ENCODE measurements around the gene PTPRE. TPM values are rescaled to one million over a fixed set of nuclear protein-coding genes. Genes with fewer than 3 reads are reported as not detected.

PTPRE gene
- total RNA-seq, 2 donors from 2014 or later, result 23.7 to 31.3 TPM

DNA sequence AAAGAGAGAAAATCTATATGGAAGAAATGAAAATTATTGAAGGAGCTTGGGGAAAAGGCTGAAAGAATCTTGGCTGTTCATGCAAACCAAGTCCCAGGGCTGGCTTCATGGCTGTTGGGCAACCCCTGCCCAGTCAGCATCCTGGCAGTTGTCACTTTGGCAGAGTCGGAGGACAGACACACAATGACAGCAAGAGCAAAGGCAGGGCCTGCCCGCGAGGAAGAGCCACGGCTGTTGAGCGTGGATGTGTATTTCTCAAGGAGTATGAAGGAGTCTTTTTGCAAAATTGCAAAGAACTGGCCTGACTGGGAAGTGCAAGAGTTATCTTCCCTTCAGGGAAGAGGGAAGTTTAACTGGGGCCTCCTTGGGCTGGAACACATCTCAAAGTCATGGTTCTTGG, 11.7 kb downstream of the PTPRE start:
- DNase-seq (no peak), ATAC-seq (replicated peaks in 1 of 2) (no peak)
- H3K9me3 Mint-ChIP-seq, result peaks cover 0 to 2% of the 10 kb centered on the region in 2 donors
- no peak overlapping the region for H3K27ac Mint-ChIP-seq
- H3K27me3 Mint-ChIP-seq (ENCODE audit: low read depth), result no peaks in the 10 kb centered on the region
- peaks cover 0 to 2% of the 10 kb centered on the region in 2 donors for H3K36me3 Mint-ChIP-seq (ENCODE audit: insufficient read depth in 2 of 2)
- no peak overlapping the region for H3K4me3 Mint-ChIP-seq
- no peaks in the 10 kb centered on the region for H3K4me1 Mint-ChIP-seq (ENCODE audit: low read depth)

DNA sequence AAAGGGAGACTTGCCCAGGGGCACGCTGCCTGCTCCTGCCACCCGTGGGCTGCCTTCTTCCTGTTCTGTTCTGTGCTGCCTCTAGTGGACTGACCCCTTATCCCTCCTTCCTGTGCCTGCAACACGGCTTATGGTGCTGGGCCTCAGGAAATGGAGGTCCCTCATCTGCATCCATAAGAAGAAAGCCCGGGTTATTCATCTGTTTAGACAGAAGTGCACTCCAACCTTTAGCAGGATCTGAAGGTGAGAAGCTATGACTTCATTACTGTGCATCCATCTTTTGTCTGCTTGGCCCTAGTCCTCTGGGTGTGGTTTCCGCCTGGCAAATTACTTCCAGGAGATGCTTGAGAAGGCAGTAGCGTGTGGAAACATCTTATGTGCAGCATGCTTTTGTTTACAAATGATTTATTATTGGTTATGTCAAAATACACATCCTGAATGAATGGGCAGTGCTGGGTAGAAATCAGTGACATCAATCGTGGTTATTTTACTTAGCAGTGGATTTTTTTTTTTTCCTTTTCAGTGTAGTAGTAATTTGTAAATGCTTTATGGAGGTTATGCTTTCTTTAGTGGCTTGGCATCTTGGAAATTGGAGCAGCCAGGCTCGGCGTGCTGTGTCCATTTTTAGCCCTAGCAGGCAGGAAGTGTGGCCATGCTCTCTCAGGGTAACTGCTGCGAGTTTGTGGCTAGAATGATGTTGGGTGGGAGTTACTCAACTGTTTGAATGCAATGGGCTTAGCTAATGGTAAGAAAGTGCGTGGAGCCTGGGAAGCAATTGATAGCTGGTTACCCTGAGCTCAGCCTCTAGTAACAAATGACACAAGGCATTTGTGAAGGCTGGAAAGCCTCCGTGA, 12.7 kb downstream of the PTPRE start:
- H3K27ac Mint-ChIP-seq, result no peak overlapping the region
- peaks cover 0 to 2% of the 10 kb centered on the region in 2 donors for H3K9me3 Mint-ChIP-seq
- H3K4me3 Mint-ChIP-seq, result no peak overlapping the region
- ATAC-seq (replicated peaks in 1 of 2) (no peak), DNase-seq (no peak)
- no peaks in the 10 kb centered on the region for H3K27me3 Mint-ChIP-seq (ENCODE audit: low read depth)
- peaks cover 0 to 2% of the 10 kb centered on the region in 2 donors for H3K36me3 Mint-ChIP-seq (ENCODE audit: insufficient read depth in 2 of 2)
- no peaks in the 10 kb centered on the region for H3K4me1 Mint-ChIP-seq (ENCODE audit: low read depth)

GRCh38 chr10:127920306-127921074, 13.6 kb downstream of the PTPRE start:
- H3K36me3 Mint-ChIP-seq (ENCODE audit: insufficient read depth in 2 of 2), result peaks cover 0 to 2% of the 10 kb centered on the region in 2 donors
- ATAC-seq (replicated peaks in 1 of 2), result no peak
- H3K4me1 Mint-ChIP-seq (ENCODE audit: low read depth), result no peaks in the 10 kb centered on the region

GRCh38 chr10:127921075-127921752, 14.3 kb downstream of the PTPRE start:
- H3K27ac Mint-ChIP-seq, result no peak overlapping the region
- H3K4me3 Mint-ChIP-seq, result no peak overlapping the region
- no peak for DNase-seq

More at GRCh38 chr10:127920306-127921074, 13.6 kb downstream of the PTPRE start:
- DNase-seq, result no peak
- Mint-ChIP-seq H3K27me3 (ENCODE audit: low read depth) (no peaks in the 10 kb centered on the region), H3K4me3 (no peak overlapping the region), H3K27ac (no peak overlapping the region), H3K9me3 (peaks cover 0 to 2% of the 10 kb centered on the region in 2 donors)

GRCh38 chr10:127921753-127922145, 14.8 kb downstream of the PTPRE start:
- H3K27me3 Mint-ChIP-seq (ENCODE audit: low read depth), result no peaks in the 10 kb centered on the region
- DNase-seq, result no peak
- H3K36me3 Mint-ChIP-seq (ENCODE audit: insufficient read depth in 2 of 2), result no peaks in the 10 kb centered on the region
- no peak overlapping the region for H3K27ac Mint-ChIP-seq
- ATAC-seq (replicated peaks in 1 of 2), result no peak
- no peak overlapping the region for H3K4me3 Mint-ChIP-seq
- no peaks in the 10 kb centered on the region for H3K9me3 Mint-ChIP-seq
- no peaks in the 10 kb centered on the region for H3K4me1 Mint-ChIP-seq (ENCODE audit: low read depth)

More at GRCh38 chr10:127921075-127921752, 14.3 kb downstream of the PTPRE start:
- Mint-ChIP-seq H3K36me3 (ENCODE audit: insufficient read depth in 2 of 2) (no peaks in the 10 kb centered on the region), H3K27me3 (ENCODE audit: low read depth) (no peaks in the 10 kb centered on the region), H3K4me1 (ENCODE audit: low read depth) (no peaks in the 10 kb centered on the region), H3K9me3 (peaks cover 0 to 1% of the 10 kb centered on the region in 2 donors)
- no peak for ATAC-seq (replicated peaks in 1 of 2)

DNA sequence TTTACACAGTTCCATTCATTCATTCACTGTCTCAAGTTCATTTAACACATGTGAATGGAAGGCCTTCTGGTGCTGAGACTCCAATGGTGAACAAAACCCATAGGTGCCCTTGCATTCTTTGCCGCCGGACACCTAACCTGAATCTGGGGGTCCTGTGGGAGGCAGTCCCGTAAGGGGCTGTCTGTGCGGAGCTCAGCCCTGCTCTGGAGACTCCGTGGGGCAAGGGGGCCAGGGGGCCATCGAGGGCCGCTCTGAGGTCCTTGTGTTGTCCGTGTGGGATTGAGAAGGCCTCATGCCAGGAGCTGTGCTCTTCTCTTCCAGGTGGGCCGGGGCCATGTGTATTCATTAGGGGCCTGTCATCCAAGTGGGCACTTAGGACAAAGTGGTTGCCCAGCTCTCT, 15.3 kb downstream of the PTPRE start:
- no peak for DNase-seq
- Mint-ChIP-seq H3K27ac (no peak overlapping the region), H3K36me3 (ENCODE audit: insufficient read depth in 2 of 2) (no peaks in the 10 kb centered on the region), H3K4me1 (ENCODE audit: low read depth) (no peaks in the 10 kb centered on the region), H3K4me3 (no peak overlapping the region), H3K9me3 (no peaks in the 10 kb centered on the region), H3K27me3 (ENCODE audit: low read depth) (no peaks in the 10 kb centered on the region)
- no peak for ATAC-seq (replicated peaks in 1 of 2)

- H3K27me3 Mint-ChIP-seq (ENCODE audit: low read depth), result no peaks in the 10 kb centered on the region
- no peaks in the 10 kb centered on the region for H3K9me3 Mint-ChIP-seq
- DNase-seq (no peak), ATAC-seq (replicated peaks in 1 of 2) (no peak)
- H3K4me1 Mint-ChIP-seq (ENCODE audit: low read depth), result no peaks in the 10 kb centered on the region
- no peak overlapping the region for H3K27ac Mint-ChIP-seq
- no peaks in the 10 kb centered on the region for H3K36me3 Mint-ChIP-seq (ENCODE audit: insufficient read depth in 2 of 2)
- no peak overlapping the region for H3K4me3 Mint-ChIP-seq
Observed at GRCh38 chr10:127922675-127923366, 15.9 kb downstream of the PTPRE start.

- Mint-ChIP-seq H3K4me3 (no peak overlapping the region), H3K27me3 (ENCODE audit: low read depth) (no peaks in the 10 kb centered on the region), H3K36me3 (ENCODE audit: insufficient read depth in 2 of 2) (no peaks in the 10 kb centered on the region), H3K4me1 (ENCODE audit: low read depth) (no peaks in the 10 kb centered on the region), H3K9me3 (no peaks in the 10 kb centered on the region), H3K27ac (no peak overlapping the region)
- ATAC-seq (replicated peaks in 1 of 2) (no peak), DNase-seq (no peak)
Observed at GRCh38 chr10:127923646-127924045, 16.7 kb downstream of the PTPRE start.

GRCh38 chr10:127925471-127926207, 18.7 kb downstream of the PTPRE start:
- Mint-ChIP-seq H3K36me3 (ENCODE audit: insufficient read depth in 2 of 2) (no peaks in the 10 kb centered on the region), H3K4me1 (ENCODE audit: low read depth) (no peaks in the 10 kb centered on the region), H3K27ac (no peak overlapping the region), H3K4me3 (no peak overlapping the region), H3K9me3 (no peaks in the 10 kb centered on the region), H3K27me3 (ENCODE audit: low read depth) (no peaks in the 10 kb centered on the region)
- ATAC-seq (replicated peaks in 1 of 2) (no peak), DNase-seq (no peak)

DNA sequence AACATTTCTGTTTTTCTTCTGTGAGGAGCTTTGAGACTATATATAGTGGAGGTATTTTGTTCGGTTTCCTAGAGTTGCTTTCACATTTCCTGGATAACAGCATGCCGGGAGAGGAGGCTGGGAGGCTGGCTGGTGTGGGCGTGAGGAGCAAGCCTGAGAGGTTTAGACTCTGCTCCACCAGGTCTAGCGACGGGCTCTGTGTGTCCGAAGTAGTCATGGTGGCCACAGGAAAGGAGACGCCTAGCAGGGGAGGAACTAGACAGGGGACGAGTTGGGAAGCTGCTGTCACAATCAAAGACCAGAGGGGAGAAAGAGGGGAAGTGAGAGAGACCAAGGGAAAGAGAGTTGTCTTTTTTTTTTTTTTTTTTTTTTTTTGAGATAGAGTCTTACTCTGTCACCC, 19.6 kb downstream of the PTPRE start:
- no peak for DNase-seq
- Mint-ChIP-seq H3K27ac (no peak overlapping the region), H3K9me3 (no peaks in the 10 kb centered on the region), H3K4me3 (no peak overlapping the region), H3K36me3 (ENCODE audit: insufficient read depth in 2 of 2) (no peaks in the 10 kb centered on the region), H3K27me3 (ENCODE audit: low read depth) (no peaks in the 10 kb centered on the region), H3K4me1 (ENCODE audit: low read depth) (no peaks in the 10 kb centered on the region)
- ATAC-seq (replicated peaks in 1 of 2), result no peak

DNA sequence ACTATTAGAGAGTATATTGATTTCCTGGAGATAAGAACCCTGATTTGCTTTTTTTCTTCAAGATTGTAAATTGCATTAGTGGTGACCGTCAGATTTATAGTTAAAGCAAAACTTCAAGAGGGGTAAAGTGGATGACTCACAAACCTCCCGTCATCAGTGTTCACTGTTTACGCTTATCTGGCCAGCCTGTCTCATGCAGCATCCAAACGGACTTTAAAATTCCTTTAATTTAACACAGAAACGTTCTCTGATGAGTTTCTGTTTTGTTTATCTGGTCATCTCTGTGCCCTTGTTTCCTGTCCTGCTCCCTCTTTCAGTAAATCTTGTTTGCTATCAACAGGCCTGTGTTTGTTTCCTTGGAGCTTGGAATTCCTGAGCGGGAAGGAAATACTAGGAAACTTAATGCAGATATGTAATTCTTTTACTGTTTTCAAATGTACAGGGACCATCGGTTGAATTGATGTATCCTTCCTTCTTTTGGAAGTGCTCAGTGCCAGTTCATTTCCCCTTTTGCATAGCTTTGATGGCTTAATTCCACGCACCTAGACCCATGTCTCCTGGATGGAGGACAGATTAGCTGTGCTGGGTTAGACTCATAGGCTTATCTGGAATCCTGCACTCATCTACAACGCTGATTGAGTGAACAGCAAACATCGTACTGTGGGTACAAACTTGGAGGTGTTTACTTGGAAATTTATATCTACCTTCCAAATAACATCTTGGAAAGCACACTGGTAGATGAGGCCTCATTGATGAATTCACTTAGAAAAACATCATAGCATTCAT, 21.3 kb downstream of the PTPRE start:
- Mint-ChIP-seq H3K9me3 (no peaks in the 10 kb centered on the region), H3K27me3 (ENCODE audit: low read depth) (no peaks in the 10 kb centered on the region), H3K36me3 (ENCODE audit: insufficient read depth in 2 of 2) (no peaks in the 10 kb centered on the region), H3K4me3 (no peak overlapping the region), H3K27ac (no peak overlapping the region), H3K4me1 (ENCODE audit: low read depth) (no peaks in the 10 kb centered on the region)
- no peak for DNase-seq
- no peak for ATAC-seq (replicated peaks in 1 of 2)
